Stimulated activated CD8-positive, alpha-beta memory T cell treated with anti-CD3 and anti-CD28 coated beads, Interleukin-12 subunit alpha, Interleukin-12 subunit beta, amount 100 ng/mL, for 1 hour (primary cell): Measurements from ENCODE around the gene PHACTR1.
"Not testable (repeated sequence)": the region's sequence is repeated elsewhere in the genome, so short reads cannot be mapped to it uniquely, and the experiment has no call there.

Experiments
- DNase-seq: peaks from one replicate; pipeline ENCODE4 v3.0.0-alpha.2; 2020; ENCODE audit warnings: low read depth

The PHACTR1 gene

DNA sequence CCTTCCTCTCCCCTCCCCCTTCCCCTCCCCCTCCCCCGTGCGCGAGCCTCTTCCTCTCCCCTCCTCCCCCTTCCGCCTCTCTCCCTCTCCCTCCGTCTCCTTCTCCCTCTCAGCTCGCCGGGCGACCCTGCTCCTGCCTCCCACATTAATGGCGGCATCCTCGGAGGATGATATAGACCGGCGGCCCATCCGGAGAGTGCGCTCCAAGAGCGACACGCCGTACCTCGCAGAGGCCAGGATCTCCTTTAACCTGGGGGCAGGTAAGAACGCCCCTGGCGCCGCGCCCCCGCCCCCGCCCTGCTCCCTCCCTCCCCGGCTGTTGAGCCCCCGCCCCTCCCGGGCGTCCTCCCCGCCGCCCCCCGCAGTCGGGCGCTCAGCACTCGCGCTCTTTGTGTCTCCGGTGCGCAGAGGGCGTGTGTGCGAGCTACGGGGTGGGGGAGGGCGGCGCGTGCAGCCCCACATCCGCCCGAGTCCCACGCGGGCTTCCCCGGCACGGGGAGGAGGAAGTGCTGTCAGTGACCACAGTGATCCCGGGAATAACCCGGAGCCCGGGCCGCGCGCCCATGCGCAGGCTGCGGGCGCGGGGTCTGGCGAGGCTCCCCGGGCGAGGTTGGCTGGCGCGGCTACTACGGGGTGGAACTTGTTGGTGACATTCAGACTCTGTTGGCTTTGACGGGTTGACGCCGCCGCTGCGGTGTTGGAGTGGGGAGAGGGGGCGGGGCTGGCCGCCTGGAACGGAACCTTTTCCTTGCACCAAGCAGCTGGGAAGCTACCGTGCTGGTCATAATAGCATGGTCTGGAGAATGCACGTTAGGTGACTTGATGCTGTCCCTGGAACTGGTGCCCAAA, 33.2 kb downstream of the PHACTR1 start:
- no peak for DNase-seq

DNA sequence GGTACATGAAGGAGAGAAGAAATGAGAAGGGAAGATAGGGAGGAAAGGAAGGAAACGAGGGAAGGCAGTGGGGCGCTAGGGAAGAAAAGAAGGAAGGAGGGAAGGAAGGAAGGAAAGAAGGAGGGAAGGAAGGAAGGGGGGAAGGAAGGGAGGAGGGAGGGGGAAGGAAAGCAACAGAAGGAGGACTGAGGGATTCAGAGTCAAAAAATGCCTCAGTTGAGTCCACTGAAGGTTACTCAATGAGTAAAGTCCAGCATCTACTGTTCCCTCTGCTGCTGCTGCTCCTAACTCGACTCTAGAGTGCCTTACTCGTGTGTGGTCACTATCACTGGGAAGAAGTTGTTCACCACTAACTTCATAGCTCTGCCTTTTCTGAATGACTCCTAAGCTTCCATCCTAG, 33.8 kb downstream of the PHACTR1 start:
- no peak for DNase-seq

DNA sequence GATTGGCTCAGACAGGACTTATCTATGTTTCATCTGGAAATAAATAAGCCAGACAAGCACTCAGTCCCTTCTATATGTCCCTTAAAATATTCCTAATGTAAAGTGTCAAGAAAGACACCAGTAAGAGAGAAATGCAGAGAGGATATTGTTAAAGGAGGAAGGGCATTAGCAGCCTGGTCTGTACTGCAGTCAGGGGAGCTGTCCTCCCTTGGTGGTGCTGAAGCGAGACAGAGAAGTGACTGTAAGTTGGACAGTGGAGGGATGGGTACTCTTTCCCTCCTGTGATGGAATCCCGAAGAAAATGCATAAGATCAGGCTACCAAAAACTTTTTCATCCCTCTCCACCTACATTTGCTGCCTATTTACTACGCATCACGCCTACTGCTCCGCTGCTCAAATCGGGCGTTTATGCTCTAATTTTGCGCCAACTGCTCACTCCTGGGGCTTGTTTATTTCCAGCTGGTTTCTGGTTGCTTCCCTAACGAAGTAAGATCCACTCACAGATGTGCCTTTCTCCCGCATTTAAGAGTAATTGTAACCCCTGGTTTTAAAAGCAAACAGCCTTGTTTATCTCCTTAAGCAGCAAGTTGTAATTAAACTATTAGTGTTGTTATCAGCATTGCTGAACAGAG, 35.2 kb downstream of the PHACTR1 start:
- no peak for DNase-seq

DNA sequence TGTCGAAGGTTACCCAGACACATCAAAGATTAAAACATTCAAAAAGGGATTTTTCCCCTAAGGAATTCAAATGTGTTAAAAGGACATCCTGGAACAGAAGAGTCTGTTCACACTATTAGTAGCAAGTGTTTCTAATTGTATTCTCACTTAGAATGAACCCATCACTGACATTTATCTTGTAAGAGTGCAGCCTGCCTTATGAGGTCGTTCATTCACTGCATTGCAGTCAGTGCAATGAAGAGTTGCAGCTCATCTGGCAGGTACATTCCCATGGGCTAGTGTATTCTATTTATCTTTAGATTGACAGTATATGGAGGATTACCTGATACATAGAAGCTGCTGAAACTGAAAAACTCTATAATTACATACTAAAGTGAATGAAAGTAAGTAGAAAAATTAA, 36.5 kb downstream of the PHACTR1 start:
- no peak for DNase-seq

DNA sequence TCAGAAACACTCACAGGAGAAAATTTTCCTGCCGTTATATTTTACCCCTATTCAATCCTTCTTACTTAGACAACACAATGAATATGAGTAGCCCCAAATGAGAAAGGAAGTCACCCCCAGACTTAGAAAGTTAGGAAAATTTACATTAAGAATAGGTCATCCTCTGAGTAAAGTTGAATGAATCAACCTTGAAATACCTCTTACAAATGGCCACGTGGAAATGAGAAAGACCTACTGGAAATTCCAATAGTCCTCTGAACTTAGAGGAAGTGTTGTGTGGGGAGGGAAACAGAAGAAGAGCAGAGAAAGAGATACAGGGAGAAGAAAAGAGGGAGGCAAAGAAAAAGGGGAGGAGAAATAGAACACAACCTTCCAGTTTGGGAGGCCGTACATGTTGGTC, 43.7 kb downstream of the PHACTR1 start:
- DNase-seq, result no peak

DNA sequence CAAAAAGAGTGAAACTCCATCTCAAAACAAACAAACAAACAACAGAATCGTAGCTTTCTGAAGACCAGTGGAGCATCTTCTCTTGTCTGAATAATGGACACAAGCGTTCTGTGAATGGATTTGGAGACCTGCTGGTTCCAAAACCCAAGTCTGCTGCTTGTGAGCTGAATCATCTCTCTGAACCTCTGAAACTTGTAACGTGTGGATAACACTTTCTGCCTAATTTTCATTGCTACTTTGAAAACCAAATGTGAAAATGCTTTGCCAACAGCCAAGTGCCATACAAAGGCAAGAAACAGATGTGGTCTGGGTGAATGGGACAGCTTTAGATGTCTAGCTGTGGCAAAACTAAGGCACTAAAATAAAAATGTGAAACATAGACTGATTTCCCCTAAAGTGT, 44.3 kb downstream of the PHACTR1 start:
- DNase-seq, result no peak

DNA sequence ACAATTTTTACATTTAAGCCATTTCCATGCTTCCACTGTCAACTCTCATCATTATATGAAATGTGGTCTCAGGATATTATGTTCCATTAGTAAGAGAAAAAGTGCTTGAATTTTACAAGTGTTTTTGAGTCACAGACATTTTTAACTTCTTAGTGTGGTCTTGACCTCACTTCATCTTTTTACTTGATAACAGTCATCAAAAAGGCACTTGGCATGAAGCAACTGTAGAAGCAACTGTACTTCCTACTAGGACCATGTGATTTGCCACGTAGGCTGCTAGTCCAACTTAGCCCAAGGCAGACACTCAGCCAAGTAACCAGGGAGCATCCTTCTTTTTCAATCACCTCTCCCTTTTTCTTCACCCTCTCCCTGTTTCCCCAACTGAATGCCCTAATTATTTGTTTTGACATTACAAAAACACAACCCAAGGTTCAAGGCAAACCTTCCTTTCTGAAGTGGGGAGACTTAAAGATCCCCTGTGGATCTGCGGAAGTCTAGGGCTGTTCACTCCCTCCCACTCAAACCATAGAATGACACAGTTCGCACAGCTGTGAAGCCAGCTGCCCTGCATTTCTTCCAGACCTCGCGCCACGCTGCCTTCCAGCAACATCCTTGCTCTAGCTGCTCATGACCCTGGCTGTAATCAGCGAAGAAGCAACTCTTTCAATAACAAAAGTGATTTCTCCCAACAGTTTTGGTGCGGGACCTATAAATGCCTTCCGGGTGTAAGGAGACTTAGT, 45.0 kb downstream of the PHACTR1 start:
- DNase-seq, result no peak

DNA sequence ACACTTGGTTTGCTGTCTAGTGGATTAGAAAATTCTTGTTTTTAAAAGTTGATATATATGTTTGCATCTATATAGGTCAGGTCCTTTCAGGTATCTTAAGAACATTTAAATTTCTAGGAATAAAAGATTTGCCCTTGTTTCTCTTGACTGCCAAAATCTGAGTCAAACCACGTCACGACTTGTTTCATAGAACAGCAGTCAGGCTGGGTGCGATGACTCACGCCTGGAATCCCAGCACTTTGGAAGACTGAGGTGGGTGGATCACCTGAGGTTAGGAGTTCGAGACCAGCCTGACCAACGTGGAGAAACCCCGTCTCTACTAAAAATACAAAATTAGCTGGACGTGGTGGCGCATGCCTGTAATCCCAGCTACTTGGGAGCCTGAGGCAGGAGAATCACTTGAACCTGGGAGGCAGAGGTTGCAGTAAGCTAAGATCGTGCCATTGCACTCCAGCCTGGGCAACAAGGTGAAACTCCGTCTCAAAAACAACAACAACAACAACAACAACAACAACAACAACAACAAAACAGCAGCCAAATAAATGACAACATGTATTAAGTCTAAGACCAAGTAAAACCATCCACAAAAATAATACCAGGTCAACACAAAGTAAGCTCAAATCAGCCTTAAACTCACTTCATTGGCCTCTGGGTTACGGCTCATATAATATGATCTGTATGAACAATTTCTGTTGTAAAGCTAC, 46.3 kb downstream of the PHACTR1 start:
- not testable (repeated sequence) for DNase-seq

DNA sequence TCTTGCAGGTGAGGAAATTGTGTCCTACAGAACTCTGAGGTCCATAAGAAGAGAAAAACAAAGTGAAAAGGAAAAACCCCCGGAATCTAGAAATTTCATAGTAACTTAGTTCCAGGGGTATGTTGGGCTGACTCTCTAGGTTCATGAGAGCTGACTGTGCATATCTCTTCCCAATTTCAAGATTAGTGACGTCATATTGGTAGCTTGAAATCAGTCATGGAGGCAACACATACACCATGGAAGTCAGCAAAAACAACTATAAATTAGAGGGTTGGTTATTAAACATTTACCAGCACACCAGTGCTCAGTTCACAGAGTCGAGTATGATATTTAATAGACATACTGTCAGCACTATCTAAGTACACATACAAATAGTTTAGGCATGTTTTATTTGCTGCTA, 49.8 kb downstream of the PHACTR1 start:
- no peak for DNase-seq

DNA sequence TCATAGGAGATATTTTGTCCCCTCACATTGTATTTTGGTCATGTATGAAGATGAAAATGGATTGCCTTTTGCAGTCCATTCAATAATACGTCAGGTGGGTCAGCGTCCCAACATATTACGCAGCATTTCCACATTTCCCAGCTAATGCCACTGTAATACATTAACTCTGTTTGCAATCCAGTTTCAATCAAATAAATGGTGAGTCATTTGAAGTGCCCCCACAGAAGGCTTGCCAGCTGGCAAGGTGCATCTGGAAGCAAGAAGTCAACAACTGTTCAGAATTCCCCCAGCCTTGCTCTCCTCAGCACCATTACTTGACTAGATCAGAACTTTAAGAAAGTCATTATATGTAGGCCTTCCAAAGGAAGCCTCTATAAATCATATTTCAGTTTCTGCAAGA, 50.4 kb downstream of the PHACTR1 start:
- DNase-seq, result no peak

DNA sequence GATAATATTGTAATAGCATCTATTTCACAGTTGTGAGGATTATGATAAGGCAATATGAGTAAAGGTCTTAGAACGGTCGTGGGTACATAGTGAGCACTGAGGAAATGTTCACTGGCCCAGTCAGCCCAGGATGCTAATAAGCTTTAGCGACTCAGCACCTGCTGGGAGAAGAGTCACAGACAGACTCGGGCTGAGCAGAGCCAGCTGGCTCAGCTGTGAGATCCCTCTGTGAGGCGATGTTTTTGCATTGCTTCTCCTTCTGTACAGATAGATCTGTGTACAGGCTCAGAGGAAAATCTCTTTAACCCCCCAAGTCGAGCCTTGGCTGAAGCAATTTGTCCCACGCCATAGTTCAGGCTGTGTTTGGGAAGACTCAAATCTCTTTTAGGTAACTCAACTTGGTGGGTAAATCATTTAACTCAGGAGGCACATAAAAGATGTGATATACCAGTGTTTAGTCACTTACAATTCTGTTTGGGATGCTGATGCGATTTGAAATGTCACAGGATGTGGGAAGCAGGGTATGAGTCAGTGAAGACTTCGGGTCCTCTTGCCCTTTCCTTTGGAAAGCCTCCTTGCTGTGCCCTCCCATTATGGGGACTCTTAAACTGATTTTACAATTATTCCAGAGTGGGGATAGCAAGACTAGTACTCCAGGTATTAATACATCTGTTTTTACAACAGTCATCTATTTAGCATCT, 53.1 kb downstream of the PHACTR1 start:
- no peak for DNase-seq

DNA sequence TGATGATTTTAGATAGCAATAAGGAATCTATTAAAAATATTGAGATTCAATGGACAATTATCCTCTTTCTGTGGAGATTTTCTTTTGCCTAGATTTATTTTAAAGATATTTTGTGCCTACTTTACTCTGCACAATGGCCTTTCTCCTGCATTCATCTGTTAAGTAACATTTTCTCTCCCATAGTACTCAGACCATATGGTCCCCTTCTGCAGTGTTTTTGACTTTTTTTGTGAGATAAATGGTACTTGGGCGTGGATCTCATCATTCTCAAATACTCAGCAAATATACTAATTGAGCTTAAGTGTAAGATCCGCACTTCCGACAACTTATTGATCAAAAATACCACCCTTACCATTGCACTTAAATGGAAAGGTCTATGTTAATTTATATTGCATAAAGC, 55.8 kb downstream of the PHACTR1 start:
- no peak for DNase-seq

DNA sequence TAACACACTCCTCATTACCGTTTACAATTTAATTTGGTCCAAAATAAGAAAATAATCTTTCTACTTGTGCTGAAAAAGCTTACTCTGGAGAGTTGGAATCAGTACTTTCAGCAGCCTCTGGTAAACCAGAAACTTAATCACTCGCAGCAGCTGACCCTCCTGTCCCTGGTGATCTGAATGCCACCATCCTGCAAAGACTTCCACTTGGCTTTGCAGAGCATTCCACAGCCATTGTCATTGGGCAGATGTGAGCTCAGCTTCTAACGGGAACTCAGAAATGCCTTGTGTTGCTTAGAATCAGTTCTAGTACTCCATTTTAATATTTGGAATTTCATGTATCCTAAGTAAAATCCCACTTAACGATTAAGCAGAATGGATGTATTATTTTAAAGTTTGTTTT, 59.7 kb downstream of the PHACTR1 start:
- DNase-seq, result no peak

DNA sequence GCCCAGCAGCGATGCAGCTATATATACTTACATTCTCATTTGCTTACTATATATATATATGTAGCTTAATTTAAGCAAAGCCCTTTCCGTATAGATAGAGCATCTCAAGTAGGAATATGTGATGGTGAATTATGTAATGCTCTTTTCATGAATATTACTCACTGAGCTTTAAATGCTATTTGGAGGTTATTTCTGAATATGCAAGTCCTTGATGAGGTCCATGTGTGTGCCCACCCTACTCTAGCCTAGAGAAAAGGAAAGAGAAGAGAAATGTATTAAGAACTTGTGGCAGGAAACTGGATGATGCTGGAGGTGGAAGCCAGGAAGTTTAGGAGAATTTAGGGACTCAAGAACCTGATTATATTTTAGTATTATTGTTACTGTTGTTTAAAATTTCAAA, 63.2 kb downstream of the PHACTR1 start:
- DNase-seq, result no peak

DNA sequence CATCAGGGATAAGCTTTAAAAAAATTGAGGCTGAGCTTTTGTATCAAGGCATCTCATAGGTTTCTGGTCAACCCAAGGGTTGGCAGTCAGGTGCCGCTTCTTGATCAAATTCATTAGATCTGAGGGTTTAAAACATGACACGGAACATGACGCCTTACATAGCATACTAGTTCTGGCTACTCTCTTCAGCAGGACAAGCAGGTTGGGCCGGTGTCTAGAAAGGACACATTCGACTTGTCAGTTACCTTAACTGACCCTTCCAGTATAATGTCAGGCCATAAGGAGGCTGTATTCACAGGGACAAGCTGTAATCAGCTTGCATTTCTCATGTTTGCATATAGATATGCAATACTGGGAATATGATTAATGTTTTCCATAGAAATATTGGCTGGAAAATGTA, 65.6 kb downstream of the PHACTR1 start:
- DNase-seq, result no peak

DNA sequence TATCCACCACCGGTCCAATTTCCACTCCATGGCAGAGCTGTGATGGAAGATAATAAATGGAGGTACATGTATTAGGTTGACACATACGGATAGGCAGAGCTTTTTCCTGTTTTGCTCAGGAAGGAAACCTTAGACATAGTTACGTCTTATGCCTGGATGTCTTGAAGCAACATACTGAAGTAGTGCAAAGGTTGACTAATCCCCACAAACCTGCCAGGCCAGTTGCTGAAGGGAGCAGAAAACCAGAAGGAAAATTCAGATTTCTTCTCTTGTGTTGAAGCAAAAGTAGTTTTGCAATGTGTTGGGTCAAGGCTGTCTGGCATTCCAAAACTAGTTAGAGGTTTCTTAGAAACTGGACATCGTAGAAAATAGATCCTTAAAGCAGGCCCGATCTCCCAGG, 68.7 kb downstream of the PHACTR1 start:
- DNase-seq, result no peak

DNA sequence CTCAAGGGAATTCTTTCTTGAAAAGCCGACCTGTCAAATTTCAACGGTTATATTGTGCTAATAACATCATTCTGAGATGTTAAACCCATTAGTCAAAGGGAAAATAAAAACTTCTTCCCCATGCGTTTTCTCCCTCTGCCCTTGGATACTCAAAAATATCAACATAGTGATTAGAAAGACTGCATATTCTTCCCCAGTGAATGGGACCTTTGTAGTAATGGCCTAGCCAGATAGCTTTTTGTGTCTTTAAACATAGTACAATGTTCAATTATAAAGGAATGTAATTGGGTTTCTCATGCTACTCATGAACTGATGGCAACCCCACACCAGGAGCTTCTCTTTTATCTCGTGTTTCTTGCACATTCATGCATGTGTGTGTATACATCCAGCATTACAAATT, 69.4 kb downstream of the PHACTR1 start:
- DNase-seq, result no peak

DNA sequence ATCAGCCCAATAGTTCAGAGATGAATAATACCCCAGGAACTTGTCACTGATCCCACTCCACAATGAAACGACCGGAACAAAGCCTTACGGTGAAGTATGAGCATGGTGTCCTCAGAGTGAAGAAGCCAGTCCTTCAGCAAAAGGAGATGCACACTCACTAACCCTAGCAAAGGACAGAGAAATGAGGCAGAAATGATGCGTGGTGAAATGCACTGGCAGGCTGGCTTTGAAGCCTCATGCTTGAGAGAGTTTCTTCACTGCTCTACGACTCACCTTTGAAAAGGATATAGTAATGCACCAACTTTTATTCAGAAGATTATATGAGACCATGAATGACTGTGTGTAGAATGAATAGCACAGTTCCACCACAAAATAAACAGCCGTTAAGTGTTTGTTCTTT, 74.8 kb downstream of the PHACTR1 start:
- no peak for DNase-seq

DNA sequence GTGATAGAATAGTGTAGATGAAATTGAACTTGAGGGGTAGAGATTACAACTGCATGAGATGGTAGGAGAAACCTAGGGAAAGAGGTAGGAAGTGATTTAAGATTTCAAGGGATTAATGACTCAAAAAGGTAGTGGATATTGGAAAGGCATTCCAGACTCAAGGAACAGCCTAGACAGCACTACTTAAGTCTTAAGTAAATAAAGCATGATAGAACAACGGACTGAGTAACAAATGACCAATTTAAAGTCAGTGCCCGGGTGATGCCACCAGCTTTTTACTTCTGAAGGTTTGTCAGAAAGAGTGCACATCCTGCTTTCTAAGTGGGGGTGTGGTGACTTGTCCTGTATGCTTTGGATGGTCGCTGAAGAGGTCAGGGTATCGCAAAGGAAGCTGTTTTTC, 81.8 kb downstream of the PHACTR1 start:
- DNase-seq, result no peak

DNA sequence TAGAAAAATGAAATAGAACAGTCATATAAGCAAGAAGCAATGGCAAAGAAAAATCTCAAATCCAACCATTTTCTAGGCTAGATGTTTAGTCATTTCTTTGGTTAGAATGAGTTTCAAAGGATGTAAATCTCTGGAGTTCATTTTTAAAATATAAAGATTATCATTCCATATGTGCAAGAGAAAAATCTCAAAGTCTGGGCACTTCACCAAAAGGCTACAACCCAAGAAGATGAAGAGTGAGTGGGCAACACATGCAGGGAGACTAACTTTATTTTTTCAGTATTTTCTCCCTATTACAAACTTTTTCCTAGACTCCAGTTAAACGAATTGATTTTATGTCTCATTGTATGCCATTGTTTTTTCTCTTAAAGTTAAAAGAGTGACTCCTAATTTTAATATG, 83.6 kb downstream of the PHACTR1 start:
- DNase-seq, result no peak

DNA sequence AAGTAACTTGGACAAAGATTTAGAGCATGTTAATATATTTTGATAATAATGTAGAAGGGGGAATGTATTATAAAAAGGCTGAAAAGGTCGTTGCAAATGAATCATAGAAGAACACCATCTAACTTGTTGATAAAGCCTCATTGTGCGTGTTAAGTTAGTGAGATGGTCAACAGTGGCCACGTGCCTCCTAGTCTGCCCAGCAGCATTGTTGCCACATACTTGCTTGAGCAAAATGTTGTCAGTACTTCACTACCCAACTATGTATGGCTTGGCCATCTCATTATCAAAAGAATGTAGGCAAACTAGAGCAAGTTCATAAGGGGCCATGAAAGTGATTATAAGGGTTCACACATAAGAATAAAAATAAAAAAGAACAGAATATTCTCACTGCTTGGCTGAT, 84.6 kb downstream of the PHACTR1 start:
- DNase-seq, result no peak

DNA sequence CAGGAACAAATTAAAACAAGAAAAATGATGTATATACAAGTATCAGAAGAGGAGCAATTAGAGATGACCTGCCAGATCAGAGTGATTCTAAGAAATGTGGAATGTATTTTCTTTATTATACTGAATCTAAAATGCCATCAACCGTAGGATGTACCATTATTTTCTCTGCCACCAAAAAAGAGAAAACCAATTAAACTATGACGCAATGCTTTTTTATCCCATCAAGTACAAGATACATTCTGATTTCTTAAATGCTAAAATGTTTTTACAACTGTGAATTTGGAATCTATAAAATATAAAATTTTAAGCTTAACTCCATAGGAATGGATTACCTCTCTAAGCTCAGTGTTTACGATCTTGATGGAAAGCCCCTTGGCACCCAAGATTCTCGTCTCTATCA, 85.9 kb downstream of the PHACTR1 start:
- DNase-seq, result no peak
